HK-2 (cell line): Measurements from ENCODE around the gene USH1C.

Experiments used
- DNase-seq: peaks from one replicate; pipeline ENCODE4 v3.0.0-alpha.2; 2018; ENCODE audit not compliant: unreplicated experiment

USH1C gene

DNA sequence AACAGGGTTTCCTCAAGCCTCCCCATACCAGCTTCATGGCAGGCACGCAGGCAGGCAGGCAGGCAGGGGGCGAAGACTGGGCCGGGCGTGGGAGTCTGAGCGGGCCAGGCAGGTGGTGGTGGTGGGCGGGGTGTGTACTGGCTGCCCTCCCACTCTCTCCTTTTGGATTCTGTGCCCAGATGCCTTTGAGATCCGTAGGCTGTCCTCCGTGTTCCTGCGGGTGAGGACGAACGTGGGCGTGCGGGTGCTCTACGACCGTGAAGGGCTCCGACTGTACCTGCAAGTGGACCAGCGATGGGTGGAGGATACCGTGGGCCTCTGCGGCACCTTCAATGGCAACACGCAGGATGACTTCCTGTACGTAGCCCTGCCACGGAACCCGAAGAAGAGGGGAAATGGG is 25.8 kb upstream of the USH1C start:
- DNase-seq = no peak

DNA sequence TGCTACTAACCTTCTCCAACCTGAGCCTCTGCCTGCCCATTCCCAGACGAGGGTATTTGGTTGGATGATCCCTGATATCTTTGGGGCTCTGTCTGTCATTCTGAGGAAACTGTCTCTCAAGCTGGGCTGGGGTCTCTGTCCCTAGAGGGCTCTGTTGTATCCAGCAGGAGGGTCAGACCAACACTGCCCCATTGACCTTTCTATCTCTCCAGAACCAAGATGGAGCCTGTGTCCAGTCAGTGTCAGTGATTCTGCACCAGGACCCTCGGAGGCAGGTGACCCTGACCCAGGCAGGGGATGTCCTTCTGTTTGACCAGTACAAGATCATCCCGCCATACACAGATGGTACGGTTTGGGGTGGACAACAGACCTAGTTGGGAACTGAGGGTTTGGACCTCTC is 24.7 kb upstream of the USH1C start:
- DNase-seq = no peak

DNA sequence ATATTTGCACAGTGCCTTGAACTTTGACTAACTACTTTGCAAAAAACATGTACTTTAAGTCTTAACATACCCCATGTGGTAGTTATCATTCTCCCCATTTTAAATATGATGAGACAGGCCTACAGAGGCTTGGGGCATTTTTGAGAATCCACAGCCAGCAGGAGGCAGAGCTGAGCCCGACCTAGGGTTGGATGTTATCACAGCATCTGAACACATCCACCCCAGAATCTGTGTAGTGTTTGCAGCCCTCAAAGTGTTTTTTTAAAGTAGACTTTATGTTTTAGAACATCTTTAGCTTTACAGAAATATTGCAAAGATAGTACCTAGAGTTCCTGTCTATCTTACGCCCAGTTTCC is 20.4 kb upstream of the USH1C start:
- no peak for DNase-seq

DNA sequence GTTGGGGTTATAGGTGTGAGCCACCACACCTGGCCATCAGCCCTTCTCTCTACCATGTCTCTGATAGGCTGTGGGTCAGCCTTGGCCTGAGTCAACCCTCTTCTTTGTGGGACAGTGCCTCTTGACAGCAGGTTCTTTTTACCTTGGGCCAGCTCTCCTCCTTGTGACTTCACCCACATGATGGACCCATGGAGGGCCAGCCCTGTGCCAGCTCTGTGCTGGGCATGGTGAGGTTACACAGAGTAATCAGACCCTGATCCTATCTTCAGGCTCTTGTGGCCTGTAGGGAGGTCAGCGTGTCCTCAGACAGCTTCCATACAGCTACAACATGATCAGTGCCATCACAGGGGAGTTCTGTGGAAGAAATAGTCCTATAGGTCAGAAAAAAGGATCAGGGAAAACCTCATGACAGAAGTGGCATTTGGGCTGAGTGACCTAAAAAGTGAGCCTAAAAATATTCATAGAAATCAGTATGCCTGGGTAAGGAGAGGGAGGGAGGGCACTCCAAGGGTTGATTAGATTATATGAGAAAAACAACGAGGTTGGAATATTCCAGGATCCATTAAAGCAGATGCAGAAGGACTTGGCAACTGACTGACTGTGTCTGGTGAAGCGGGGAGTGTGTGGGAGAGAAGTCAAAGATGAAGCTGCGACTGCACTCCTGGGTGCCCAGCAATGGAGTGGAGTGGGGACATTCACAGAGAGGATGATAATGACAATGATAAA is 19.9 kb upstream of the USH1C start:
- DNase-seq = no peak

DNA sequence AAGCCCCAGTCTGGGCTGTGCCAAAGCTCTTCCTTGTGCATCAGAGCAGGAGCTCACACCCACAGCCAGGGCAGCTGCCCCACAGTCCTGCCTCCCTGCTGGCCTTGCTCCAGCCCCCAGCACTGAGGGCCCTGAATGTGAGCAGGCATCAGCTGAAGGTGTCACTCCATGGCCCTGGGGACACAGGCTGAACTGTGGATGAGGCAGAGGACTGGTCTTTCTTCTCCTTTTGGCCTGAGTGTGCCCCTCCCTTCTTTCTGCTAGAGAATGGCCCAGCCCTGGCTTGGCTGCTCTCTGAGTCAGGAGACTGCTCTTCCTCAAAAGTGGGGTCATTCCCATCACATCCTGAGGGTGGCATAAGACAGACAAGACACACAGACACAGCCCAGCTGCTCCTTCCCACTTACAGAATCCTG is 19.0 kb upstream of the USH1C start:
- no peak for DNase-seq

DNA sequence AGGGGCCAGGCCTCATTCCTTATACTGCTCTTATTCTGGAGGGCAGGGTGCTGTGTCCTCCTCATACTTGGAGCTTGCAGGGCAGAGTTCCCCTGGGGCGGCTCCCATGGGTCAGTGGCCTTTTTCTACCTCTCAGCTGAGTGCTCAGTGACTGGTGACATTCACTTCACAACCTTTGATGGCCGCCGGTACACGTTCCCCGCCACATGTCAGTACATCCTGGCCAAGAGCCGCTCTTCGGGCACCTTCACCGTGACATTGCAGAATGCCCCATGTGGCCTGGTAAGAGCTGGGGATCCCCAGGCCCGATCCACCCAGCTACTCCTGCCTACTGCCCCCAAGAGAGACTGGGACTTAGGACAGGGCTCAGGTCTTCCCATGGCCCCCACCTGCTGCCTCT is 17.3 kb upstream of the USH1C start:
- no peak for DNase-seq

DNA sequence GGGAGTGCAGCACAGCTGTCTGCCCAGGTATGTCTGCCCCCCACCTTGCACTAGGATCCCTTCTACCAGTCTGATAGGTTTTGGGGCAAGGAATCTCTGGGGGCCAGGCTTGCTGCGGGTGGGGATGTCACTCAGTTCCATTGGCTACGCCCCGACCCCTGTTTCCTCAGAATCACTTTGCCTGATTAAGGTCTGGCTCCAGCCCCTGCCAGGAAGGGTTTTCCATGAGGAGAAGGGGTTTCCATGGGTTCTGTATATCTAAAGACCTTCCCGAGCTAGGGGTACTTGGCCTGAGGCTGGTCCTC is 16.8 kb upstream of the USH1C start:
- DNase-seq = no peak

DNA sequence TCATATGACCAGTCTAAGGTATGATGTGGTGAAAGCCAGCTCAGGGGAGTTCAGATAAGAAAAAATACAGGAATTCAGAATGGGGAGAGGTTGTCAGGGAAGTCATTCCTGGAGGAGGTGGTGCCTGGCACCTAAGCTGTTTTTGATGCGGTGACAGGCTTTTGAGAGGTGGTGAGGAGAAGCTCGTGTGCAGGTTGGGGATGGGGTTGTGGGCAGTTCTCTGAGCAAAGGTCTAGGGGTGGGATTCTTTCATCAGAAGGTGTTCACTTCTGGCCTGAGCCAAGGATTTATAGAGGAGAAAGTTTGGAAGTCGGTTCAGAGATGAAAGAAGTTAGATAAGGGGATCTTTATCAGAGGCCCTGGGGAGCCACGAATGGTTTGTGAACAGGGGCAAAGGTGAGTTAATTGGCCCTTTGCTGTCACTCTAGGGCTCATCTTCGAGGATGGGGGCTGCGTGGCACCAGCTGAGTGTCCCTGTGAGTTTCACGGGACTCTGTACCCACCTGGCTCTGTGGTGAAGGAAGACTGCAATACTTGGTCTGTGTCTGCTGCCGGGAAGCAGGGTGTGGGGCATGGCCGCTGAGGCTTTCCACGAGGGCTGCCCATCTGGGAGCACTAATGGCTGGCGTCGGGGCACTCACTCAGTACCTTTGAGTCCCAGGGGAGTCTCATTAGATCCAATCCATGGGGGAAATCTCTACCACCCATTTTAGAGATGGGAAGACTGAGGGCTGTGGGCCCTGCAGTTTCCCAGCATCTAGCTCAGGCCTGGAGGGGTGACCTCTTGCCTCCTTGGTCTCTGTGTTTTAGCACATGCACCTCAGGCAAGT is 16.3 kb upstream of the USH1C start:
- no peak for DNase-seq

DNA sequence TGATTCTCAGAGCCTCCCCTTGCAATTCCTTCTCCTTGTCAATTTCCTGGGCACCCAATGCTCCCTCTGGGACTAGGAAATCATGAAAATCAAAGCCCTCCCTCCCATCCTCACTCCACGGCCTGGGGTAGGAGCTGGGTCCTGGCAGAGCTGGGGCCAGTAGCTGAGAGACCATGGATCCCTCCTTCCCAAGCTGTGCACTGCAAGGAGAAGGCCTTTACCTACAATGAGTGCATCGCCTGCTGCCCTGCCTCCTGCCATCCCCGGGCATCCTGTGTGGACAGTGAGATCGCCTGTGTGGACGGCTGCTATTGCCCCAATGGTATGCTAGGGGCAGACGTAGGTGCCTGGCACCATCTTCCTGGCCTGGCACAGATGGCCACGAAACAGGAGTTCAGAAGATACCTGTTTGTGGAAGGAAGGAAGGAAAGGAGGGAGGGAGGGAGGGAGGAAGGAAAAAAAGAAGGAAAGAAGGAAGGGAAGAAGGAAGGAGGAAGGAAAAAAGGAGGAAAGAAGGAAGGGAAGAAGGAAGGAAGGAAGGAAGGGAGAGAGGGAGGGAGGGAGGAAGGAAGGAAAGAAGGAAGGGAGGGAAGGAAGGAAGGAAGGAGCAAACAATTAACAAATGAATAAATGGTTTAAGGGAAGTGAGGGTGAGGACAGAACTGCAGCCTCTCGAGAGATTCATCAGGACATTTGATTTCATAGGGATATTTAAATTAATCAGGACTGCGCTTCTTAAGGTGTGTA is 15.3 kb upstream of the USH1C start:
- no peak for DNase-seq

DNA sequence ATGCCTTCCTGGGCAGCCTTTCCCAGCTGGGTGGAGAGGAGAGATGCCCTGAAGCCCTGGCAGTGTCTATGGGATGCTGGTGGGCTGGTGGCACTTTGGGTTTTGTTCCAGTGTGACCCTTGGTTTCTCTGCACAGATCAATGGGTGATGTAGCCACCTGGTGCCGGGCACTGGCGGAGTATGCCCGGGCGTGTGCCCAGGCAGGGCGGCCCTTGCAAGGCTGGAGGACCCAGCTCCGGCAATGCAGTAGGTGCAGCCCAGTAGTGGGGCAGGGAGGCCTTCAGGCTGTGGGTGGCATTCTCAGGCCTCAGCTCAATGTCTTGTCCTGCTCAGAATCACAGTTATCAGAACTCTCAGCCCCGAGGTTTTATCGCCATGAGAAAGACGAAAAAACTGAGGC is 14.7 kb upstream of the USH1C start:
- no peak for DNase-seq

DNA sequence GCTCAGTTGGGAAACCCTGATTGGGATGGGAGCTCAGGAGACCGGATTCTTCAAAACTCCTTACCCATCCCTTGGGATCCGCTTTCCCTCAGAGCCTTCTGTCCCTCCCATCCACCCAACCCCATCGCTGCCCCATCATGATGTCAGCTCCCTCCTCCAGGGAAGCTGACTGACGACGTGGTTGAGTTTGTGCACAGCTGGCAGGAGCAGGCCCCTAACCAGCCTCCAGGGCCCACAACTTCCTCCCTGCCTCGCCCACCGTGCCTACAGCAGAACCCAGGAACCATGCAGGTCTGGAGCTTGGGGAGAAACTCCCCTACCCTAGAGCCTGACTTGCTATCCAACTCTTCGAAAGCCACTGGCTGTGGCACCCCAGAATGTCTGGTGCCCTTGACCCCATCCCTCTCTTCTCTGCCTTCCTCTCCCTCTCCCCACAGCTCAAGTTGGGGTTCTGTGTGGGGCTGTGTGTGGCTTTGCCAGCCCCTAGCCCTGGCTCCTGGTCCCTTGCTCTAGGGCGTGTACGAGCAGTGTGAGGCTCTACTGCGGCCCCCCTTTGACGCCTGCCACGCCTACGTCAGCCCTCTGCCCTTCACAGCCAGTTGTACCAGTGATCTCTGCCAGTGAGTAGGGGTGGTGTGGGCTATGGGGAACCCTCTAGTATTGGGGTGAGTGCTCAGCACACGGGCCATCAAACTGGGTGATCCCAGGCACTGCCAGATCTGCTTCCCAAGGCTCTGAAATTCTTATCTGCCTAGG is 14.0 kb upstream of the USH1C start:
- DNase-seq = no peak

DNA sequence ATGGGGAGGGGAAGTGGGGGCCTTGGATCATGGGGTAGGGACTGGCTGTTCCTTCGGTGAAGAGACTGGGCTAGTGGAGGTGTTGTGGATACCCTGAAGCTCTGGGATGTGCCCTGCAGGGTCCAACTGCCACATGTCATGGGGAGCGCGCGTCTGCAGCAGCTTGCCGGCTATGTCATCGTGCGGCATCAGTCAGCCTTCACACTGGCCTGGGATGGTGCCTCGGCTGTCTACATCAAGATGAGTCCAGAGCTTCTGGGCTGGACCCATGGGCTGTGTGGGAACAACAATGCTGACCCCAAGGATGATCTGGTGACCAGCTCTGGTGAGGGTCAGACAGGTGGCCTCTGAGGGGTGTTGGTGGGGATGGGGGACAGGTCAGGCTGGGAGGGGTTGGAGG is 12.8 kb upstream of the USH1C start:
- DNase-seq = no peak

DNA sequence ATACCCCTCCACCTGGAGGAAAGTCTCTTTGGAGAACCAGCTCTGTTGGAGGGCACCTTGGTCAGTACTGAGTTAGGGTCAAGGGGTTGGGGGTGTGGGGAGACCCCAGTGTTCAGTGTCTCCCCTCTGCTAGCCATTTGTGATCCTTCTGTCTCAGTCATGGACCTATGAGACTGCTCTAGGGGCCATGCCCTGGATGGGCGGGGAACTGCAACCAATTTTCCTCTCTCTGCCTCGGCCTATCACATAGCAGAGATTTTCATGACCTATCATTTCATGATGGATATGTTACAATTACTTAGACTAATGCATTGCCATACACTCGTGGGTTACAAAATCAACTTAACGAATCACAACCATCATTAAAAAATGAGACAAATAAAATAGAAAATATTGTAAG is 10.3 kb upstream of the USH1C start:
- no peak for DNase-seq

DNA sequence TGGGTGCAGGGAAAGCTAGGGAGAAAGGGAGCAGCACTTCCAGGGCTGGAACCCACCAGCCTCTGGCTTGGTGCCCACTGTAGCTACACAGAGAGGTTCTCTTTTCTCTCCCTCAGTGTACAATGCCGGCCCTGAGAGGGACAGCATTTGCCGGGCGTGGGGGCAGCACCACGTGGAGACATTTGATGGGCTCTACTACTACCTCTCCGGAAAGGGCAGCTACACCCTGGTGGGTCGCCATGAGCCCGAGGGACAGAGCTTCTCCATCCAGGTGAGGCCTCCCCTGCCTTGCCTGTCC is 9.0 kb upstream of the USH1C start:
- no peak for DNase-seq

DNA sequence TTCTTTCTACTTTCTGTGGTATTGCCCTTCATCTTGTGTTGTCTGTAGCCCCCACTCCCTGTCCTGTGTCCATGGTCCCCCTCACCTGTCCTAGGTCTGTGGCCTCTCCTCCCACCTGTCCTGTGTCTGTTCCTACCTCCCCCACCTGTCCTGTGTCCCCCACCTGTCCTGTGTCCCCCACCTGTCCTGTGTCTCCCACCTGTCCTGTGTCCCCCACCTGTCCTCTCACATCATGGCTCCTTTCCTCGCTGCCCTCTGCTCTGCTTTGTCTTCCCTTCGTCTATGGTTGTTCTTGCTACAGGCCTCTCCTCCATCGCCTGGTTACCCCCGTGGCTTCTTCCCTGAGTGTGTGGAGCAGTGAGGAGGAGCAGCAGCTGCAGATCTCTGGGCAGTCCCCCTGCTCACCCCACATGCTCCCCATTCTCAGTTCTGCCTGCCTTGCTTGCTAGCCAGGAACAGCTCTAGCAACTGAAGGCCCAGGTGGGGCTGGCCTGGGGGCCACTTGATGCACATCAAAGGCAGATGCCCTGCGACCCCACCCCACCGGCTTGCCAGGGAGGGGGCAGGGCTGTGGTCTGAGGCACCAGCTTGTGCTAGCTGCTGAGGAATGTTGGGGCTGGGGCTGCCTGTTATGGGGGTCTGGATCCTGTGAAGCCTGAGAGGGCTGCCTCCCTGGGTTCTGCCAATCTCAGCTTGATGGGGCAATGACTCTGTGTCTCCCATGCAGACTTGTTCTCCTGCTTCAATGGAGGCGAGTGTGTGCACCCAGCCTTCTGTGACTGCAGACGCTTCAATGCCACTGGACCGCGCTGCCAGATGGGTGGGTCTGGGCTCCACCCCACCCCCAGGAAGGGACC is 8.4 kb upstream of the USH1C start:
- no peak for DNase-seq

DNA sequence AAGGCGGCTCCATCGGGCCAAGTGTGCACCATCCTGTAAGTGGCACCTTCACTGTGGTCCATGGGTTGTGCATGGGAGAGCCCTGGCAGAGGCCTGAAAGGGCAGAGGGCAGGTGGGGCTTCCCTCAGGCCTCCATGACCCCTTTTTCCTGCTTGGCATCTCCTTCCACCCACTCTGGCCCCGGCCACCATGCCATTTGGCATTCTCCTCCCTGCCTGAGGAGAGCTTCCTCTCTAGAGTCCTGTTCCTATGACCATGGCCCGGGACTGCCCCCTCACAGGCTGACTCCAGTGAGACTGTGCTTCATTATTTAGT is 7.8 kb upstream of the USH1C start:
- no peak for DNase-seq

DNA sequence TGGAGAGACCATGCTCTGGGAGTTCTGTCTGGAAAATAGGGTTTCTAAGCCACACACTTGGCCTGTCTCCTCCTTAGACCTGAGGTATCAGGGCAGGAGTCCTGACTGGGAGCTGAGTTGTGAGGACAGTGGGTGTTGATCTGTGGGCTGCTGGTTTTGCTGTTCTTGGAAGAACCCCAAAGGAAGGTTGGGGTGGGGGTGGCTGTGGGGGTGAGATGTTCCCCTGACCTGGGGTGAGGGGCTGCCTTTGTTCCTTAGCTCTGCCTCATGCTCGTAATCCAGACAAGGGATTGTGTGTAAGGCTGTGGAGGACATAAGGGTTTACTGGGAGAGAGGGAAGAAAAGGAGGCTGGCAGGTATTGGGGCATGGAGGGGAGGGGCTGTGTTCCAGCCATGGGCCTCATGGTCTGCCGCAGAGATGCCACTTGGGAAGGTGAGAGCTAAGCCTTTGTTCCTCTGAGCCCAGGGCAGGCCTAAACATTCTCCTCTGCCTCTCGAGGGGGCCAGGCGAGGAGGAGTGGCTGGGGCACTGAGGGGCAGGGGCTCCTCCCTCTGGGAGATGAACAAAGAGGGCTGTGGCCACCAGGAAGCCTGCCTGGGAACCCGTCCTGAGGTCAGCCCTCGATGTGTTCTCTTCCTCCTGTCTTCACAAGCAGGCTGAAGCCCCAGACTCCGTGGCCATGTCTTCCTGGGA is 7.3 kb upstream of the USH1C start:
- no peak for DNase-seq

DNA sequence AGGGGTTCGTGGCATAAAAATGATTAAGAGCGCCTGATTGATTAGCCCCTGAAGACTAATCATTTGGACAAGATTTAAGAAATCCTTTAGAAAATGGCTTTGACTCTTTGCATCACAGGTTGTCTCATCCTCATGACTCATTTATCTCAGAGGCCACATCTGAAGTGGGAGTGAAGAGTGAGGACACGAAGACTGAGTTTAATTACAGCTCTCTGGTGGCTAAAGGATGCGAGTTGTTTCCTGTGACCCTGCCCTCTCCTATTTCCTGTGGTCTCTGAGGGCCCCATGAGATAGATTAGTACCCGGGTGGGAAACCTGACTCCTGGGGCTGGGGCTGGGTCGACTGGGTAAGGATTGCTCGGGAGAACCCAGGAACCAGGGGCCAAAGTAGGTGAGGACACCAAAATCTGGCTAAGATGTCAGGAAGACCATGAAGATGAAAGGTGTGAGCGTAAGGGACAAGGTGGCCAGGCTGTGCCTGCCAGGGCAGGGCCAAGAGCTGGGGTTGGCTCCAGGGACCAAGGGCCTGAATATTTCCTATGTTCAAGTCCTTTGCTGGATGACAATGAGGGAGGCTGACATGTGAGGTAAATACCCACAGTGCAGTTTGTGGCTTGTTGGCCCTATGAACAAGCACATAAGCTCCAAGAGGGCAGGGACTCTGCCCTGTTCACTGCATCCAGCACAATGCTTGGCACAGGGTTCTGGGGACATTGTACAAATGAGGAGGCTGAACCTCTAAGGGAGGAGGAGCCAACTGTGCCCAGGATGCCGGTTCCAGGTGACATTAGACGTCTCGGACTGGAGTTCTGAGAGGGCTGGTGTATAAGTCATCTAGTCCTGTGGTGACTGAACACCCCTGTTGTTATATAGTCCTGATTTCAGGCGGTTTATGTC is 6.5 kb upstream of the USH1C start:
- DNase-seq = no peak

DNA sequence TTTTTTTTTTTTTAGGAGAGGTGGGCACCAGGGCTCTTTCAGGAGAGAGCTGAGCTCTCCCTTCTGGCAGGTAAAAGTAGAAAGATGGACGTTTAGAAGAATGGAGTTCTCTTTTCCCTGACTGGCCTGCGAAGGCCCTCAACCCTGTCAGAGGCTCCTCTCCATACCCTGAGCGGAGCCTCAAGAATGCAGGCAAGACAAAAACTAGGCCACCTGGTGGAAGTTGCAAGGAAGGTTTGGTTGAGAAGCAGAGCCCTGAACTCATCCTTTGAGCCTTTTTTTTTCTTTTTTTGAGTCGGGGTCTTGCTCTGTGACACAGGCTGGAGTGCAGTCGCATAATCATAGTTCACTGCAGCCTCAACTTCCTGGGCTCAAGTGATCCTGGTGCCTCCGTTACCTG is 4.2 kb upstream of the USH1C start:
- DNase-seq = no peak

DNA sequence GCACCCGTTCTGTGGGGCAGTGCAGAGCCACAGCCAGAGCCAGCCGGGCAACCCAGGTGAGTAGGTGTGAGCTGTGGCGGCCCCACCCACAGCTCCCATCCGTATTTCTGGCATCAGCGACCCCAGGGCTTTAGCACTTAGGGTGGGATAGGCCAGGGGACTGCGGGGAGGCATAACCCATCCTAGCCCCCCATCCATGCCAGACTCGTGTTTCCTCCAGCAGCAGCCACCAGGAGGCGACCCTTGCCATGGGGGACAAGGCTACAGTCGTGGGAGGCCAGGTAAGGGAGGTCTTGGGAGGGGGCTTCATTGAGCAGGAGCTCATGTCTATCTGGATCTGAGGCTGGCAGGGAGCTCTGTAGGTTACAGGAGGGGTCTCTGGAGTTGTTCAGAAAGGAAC is 3.7 kb upstream of the USH1C start:
- no peak for DNase-seq
